GM12891 (cell line): ENCODE results near the gene GLIS1.

ENCODE experiments used
- POLR2A ChIP-seq: IDR thresholded peaks from 2 replicates; pipeline ENCODE4 v1.6.1; 2011; ENCODE audit warnings: low read depth, low read length, control low read depth
- POLR2AphosphoS5 ChIP-seq: IDR thresholded peaks from 2 replicates; pipeline ENCODE4 v1.6.1; 2011; ENCODE audit warnings: low read depth, low read length, control low read depth
- POU2F2 ChIP-seq: IDR thresholded peaks from 2 replicates; pipeline ENCODE4 v1.6.1; 2011; ENCODE audit warnings: low read depth, mild to moderate bottlenecking, control low read depth, low read length, moderate library complexity
- SPI1 ChIP-seq: IDR thresholded peaks from 2 replicates; pipeline ENCODE4 v1.6.1; 2011; ENCODE audit warnings: low read depth, low read length, control low read depth
- TAF1 ChIP-seq: IDR thresholded peaks from 2 replicates; pipeline ENCODE4 v1.6.1; 2011; ENCODE audit warnings: low read depth, low read length, control low read depth

DNA sequence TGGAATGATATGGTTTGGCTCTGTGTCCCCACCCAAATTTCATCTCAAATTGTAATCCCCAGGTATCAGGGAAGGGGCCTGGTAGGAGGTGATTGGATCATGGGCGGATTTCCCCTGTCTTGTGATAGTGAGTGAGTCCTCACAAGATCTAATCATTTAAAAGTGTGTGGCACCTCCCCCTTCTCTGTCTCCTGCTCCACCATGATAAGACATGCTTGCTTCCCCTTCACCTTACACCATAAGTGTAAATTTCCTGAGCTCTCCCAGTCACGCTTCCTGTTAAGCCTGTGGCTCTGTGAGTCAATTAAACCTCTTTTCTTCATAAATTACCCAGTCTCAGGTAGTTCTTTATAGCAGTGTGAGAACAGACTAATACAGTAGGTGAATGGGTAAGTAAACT is 170.4 kb downstream of the GLIS1 start:
- TF ChIP-seq TAF1: no peak
- no peak for TF ChIP-seq POLR2A
- no peak for TF ChIP-seq POLR2AphosphoS5
- no peak for TF ChIP-seq POU2F2
- no peak for TF ChIP-seq SPI1
